ENCODE results near the gene SCRG1.

DNA sequence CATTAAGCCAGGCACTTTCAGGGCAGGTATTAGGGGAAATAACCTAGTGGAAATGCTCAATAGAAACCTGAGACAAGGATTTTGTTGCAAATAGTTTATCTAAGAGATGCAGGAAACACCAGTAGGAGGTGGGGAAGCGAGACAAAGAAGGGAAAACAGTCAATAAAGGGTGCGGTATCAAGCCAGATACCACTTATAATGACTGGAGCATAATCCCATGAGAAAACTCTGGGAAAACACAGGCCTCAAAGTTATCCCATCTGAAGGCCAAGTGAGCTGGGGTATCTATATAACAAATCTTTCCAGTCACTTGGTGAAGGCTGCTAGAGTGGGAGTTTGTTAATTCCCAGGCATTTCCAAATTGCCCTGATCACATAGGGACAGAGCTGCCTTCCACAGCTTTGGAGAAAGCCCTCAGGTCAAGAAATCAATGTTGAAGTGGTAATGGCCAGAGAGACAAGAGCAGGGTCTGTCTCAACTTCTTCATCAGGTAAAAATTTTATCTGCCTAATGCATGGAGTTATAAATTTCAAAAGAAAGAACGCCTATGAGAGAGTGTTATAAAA, 55.0 kb downstream of the SCRG1 start:
- TF ChIP-seq, protein P1, sequence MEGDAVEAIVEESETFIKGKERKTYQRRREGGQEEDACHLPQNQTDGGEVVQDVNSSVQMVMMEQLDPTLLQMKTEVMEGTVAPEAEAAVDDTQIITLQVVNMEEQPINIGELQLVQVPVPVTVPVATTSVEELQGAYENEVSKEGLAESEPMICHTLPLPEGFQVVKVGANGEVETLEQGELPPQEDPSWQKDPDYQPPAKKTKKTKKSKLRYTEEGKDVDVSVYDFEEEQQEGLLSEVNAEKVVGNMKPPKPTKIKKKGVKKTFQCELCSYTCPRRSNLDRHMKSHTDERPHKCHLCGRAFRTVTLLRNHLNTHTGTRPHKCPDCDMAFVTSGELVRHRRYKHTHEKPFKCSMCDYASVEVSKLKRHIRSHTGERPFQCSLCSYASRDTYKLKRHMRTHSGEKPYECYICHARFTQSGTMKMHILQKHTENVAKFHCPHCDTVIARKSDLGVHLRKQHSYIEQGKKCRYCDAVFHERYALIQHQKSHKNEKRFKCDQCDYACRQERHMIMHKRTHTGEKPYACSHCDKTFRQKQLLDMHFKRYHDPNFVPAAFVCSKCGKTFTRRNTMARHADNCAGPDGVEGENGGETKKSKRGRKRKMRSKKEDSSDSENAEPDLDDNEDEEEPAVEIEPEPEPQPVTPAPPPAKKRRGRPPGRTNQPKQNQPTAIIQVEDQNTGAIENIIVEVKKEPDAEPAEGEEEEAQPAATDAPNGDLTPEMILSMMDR (IDR thresholded peaks at IDR 0.05; ENCODE audit: low read depth, low read length), result no peak
- TF ChIP-seq EZH2phosphoT487 (IDR thresholded peaks at IDR 0.05; ENCODE audit: low read depth), result no peak

Measured in OCI-LY3 (cell line).